ENCODE measurements around the gene CEP19.

CEP19 gene

GRCh38 chr3:196660381-196661166, 51.5 kb downstream of the CEP19 start:
- H3K4me1 ChIP-seq (ENCODE audit: insufficient read depth, poor library complexity, severe bottlenecking) = peaks cover under 1% of the 10 kb centered on the region
- H3K4me3 ChIP-seq (ENCODE audit: severe bottlenecking) = no peak overlapping the region
- ATAC-seq (ENCODE audit: low read depth) (no peak), DNase-seq (ENCODE audit: low spot score) (no peak)
- H3K27me3 ChIP-seq (ENCODE audit: insufficient read depth, poor library complexity, severe bottlenecking) = no peaks in the 10 kb centered on the region
- H3K27ac ChIP-seq (ENCODE audit: poor library complexity, severe bottlenecking) = no peak overlapping the region
- no peaks in the 10 kb centered on the region for H3K36me3 ChIP-seq (ENCODE audit: low read depth)
- H3K9me3 ChIP-seq (ENCODE audit: severe bottlenecking) = no peaks in the 10 kb centered on the region
- TF ChIP-seq CTCF (IDR thresholded peaks at IDR 0.05; ENCODE audit: poor library complexity, severe bottlenecking) = no peak

- Histone ChIP-seq H3K27me3 (ENCODE audit: insufficient read depth, poor library complexity, severe bottlenecking) (no peaks in the 10 kb centered on the region), H3K9me3 (ENCODE audit: severe bottlenecking) (no peaks in the 10 kb centered on the region), H3K27ac (ENCODE audit: poor library complexity, severe bottlenecking) (no peak overlapping the region), H3K36me3 (ENCODE audit: low read depth) (no peaks in the 10 kb centered on the region), H3K4me3 (ENCODE audit: severe bottlenecking) (no peak overlapping the region), H3K4me1 (ENCODE audit: insufficient read depth, poor library complexity, severe bottlenecking) (peaks cover under 1% of the 10 kb centered on the region)
- no peak for ATAC-seq (ENCODE audit: low read depth)
- no peak for TF ChIP-seq CTCF (IDR thresholded peaks at IDR 0.05; ENCODE audit: poor library complexity, severe bottlenecking)
- DNase-seq (ENCODE audit: low spot score) = no peak
Observed at GRCh38 chr3:196659901-196660351, 52.1 kb downstream of the CEP19 start.
